GM21360 (cell line): Measurements from ENCODE around the gene ILF2.

Experiments
- ATAC-seq: cut with Tn5 transposase; IDR thresholded peaks from one replicate; pipeline ENCODE4 v1.9.1; 2021; ENCODE audit warnings: mild to moderate bottlenecking, moderate library complexity; ENCODE audit not compliant: unreplicated experiment

The ILF2 gene

DNA sequence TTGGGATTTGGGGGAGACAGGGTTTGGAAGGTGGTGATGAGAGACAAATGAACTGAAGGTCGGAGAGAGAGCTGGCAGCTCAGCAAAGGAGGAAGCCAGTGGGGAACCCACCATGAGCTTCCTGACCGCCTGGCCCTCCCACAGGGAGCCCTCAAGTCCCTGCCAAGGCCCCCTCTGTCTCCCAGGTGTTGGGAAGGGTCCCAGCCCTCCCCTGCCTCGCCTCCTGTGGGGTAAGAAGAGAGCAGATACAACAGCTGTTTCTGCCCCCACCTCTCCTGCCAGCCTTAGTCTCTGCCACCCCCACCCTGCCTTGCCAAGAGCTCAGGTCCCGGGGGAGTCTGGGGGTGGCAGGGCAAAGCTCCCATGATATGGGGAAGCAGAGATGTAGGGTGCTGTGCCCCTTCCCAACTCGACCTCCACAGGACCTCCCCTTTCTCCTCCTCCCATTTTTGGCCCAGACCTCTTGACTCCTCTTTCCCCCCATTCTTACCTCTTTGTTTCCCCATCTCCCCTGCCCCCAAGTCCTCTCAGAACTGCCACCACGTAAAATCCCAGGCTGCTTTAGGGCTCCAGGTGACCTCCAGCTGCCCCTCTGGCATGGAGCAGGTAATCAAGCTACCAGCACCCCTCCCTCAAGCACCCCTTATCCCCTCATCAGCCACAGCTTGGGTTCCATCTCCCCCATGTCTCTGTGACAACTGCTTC is 42.0 kb downstream of the ILF2 start:
- ATAC-seq = no peak

DNA sequence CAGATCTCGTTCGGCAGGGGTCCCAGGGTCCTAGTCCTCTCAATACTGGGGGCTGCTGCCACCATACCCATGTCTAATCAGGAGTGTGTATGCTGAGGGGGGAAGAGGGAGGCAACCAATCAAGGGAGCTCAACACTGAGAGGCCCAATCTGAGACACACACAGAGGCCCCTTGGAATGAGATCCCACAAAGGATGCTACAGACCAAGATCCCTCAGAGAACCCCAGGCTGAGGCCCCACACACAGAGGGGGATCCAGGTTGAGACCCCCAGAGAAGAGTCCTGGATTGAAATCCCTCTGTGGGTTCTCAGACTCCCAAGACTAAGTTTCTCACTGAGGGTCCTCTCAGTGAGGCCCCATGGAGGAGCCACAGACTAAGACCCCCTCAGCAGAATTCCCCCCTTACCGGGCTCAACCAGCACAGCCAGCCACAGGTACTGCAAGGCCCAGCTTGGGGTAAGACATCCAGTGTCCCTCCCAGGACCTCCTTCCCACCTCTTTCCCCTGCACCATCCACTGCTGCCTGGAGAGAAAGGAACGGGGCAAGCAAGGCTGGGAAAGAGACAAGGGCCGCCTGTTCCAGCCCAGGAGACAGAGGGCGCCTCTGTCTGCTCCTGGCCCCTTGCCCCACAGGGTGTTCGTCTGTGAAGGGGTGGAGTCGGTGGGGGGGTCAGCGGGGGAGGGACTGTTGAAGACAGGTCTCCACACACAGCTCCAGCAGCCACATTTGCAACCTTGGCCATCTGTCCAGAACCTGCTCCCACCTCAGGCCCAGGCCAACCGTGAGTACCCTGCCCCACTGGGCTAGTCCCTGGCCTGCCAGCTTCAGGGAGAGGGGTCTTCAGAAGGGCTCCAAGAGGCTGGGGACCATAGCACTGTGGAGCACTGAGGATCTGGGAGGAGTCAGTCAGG is 42.8 kb downstream of the ILF2 start, which contains the start of gene S100A1:
S100A1 (plus strand) TSS at position 720 of the 912 bp plus-strand sequence. CDS start 2,088 bp downstream, outside the sequence.
- no peak for ATAC-seq

DNA sequence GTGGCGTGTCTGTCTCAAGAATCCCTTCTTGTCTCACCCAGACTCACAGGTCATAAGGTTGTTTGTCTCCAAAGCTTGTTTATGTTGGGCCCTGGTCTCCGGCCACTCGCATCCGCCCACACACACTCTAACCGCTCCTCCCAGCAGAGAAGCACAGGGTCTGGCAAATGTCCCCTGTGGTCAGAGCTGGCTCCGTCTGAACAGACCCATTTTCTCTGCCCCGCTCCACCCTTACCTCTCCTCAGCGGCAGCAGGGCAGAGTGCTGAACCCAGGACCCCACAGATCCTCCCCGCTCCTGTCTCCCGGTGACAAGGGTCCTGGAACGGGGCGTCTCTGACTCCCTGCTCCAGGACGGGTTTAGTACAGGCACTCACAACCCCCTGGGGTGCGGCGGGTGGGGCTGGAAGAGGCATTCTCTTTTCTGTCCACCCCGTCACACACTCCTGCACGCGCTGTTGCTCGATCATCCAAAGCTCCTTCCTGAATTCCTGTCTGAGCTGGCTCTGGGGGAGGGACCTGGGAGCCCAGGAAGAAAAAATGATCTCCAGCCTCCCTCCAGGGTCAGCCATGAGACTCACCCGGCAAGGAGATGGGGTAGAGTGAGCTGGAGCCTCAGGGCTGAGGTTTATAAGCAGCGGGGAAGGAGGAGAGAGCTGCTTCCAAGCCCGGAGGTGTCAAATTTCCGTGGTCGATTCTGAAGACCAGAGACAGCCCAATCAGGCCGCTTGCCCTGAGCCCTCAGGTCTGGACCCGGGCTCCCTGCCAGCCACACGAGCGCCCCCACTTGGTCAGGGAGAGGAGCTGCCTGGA is 43.7 kb downstream of the ILF2 start, which contains the start of gene S100A13:
S100A13 (minus strand) TSS at position 602 of the 811 bp plus-strand sequence. CDS start 1,033 bp downstream, outside the sequence.
- no peak for ATAC-seq

DNA sequence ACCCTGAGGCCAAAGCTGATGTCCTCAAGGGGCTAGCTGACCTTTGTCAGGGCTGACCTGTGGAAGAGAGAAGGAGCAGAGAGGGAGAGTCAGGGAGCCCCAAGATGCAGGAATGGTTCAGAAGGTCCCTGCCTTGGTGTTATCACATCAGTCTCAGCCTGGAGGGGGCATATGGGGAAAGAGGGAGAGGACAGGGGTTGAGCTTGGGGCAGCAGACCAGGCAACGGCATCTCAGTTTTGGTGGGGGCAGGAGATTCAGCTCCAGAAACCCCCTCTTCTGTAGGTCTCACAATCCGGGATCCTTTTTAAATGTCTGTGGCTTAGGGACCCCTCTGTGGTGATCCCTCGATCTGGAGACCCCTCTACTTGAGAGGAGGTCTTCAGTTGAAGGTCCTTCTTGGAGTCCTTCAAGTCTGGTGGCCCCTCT is 44.3 kb downstream of the ILF2 start:
- ATAC-seq = no peak

DNA sequence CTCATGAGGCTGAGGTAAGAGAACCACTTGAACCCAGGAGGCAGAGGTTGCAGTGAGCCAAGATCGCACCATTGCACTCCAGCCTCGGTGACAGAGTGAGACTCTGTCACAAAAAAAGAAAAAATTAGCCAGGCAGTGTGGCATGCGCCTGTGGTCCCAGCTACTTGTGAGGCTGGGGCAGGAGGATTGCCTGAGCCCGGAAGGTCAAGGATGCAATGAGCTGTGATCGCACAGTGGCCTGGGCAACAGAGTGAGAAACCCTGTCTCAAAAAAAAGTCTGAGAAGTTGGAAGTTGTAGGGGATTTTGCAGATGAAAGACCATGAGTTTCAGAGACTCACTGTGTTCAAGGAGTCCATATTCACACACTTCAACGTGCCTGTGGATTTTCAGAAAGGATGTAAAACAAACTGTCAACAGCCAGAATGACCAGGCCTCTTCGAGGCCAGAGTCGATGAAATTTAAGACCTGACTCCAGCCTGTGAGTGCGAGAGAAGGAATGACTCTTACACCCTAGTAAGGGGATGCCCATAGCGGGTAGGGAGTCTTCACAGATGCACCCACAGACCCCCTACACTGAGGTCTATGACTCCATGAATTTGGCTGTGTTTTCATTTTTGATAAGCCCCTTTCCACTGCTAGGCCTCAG is 45.7 kb downstream of the ILF2 start:
- no peak for ATAC-seq

DNA sequence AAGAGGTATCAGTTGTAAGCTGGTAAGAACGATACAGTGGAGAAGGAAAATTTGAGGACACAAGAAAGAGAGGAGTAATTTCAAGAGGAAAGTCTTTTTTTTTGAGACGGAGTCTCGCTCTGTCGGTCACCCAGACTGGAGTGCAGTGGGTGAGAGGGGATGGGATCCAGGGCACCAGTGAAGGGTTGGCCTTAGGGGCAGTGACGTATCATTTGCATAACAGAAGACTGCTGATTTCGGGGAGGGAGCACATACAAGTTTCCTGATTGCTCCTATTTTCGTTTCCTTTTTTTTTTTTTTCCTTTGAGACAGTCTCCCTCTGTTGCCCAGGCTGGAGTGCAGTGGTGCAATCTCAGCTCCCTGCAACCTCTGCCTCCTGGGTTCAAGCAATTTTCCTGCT is 47.7 kb downstream of the ILF2 start:
- no peak for ATAC-seq

DNA sequence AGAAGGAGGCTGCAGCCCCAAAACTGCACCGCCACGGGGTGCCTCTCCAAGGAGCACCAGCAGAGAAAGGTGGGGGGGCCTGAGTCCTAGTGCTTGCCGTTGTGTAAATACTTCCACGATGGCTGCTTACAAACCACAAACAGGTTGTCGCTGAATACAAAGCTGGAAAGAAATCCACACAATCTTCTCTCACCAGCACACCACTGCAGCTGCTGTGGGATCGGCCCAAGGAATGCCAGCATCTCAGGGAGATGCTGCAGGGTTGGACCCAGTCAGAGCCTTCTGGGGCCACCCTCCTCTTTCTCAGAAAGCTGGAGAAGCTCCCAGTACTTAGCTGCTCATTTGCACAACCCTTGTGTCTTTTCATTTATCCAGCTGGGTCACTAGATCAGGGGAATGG is 51.6 kb downstream of the ILF2 start:
- no peak for ATAC-seq

DNA sequence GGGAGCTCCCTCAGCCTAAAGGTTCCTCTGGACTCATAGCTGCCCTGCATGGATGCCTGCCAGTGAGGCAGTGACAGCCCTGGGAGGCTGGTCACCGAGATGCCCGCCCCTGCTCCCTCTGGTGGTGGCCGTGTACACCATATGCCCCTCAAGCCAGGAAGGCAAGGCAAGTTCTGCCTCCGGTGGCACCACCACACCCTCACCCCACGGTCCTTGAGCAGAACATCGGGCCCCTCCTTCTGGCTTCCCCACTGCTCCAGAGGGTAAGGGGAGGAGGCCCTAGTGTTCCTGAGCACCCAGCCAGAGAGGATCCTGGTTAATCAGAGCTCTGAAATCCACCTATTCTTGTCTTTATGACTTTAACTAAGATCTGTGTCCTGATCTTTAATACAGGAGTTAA is 53.1 kb downstream of the ILF2 start:
- no peak for ATAC-seq

DNA sequence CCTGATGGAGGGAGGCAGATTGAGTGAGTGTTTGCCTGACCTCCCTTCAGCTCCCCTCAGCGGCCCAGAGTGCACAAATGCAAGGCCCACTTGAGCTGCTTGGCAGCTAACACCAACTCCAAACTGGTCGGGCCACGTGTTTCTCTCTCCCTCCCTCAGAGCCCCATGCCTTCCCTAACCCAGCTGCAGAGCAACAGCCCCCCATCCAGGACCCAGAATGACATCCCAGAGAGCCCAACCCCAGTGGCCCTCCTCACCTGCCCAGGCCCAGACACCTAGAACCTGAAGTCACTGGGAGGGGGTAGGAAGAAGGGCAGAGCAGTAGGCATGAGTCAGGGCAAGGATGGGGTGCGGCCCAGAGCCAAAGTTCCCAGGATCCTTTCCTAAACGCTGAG is 53.9 kb downstream of the ILF2 start:
- ATAC-seq = no peak

DNA sequence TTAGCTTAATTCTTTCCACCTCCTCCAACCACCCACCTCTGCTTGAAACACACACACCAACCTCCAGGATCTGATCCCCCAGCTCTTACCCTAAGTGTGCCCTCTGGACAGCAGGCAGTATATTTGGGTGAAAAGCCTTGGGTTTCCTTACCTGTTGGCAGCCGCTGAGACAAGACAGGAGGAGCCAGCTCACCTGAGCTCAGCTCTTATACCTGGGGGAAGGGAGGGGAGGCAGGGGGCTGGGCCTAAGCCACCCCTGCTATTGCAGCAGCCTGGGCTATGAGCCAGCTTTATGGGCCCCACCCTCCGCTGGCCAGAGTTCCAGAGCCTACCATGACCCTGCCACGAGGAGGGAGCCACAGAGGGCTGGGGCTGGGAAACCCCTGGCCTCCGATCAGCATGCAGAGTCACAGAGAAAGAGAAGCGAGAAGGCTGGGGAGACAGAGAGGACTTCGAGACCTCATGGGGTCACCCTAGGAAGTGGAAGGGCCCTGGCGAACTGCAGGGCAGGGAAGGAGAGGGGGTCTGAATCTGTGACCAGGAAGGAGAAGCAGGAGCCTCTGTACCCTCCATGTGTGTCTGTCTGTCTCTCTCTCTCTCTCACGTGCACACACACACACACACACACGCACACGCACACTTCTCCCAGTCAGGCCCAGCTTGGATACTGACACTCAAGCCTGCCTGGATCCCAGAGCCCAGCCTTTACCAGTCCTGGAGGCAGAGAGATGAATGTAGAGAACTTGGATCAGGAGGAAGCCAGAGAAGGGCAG is 54.5 kb downstream of the ILF2 start, which contains the start of gene S100A14:
S100A14 (minus strand) TSS at position 182 of the 773 bp plus-strand sequence. CDS start 467 bp downstream, outside the sequence.
- no peak for ATAC-seq

- no peak for ATAC-seq
Observed at GRCh38 chr1:153615406-153615805, 55.4 kb downstream of the ILF2 start.

GRCh38 chr1:153614906-153615305 is 55.9 kb downstream of the ILF2 start:
- no peak for ATAC-seq

- ATAC-seq = no peak
Observed at GRCh38 chr1:153614189-153614900, 56.4 kb downstream of the ILF2 start.

- no peak for ATAC-seq
Observed at GRCh38 chr1:153613406-153613805, 57.4 kb downstream of the ILF2 start.

GRCh38 chr1:153612755-153613331 is 58.0 kb downstream of the ILF2 start, which contains the start of gene S100A16:
TSS of gene S100A16 (minus strand) at chr1:153613137. CDS start at chr1:153608151, 4,986 bp downstream.
- ATAC-seq = no peak

GRCh38 chr1:153612111-153612754 is 58.6 kb downstream of the ILF2 start:
- ATAC-seq = no peak
